Measurements from ENCODE around the gene CAMKMT.

Gene CAMKMT

GRCh38 chr2:44635725-44636124, 274.0 kb downstream of the CAMKMT start:
- no peak overlapping the region for H3K27ac ChIP-seq
- DNase-seq (ENCODE audit: low spot score): no peak
- no peak for TF ChIP-seq CTCF (IDR thresholded peaks at IDR 0.05)
- H3K4me3 ChIP-seq: no peak overlapping the region

DNA sequence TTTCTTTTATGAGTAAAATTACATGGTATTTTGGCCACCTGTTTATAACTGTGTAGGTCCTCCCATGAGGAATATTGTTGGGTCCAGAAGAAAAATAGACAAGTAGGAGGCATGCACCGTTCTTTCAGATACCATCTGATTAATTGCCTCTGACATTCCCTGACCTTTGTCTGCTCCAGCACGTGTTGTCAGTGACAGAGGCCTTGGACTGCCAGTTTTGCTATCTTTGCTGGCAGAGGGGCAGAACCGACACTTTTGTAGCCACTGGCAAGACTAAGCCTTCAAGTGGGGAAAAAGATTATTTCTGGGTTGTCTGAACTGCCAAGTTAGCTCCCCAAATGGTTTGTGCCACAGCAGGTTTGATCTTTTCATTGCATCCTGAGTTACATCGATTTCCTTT, 276.9 kb downstream of the CAMKMT start:
- Histone ChIP-seq H3K4me3 (no peak overlapping the region), H3K27ac (no peak overlapping the region)
- TF ChIP-seq CTCF (IDR thresholded peaks at IDR 0.05): no peak
- DNase-seq (ENCODE audit: low spot score): no peak

GRCh38 chr2:44639399-44639798, 277.7 kb downstream of the CAMKMT start:
- TF ChIP-seq CTCF (IDR thresholded peaks at IDR 0.05): no peak
- H3K4me3 ChIP-seq: no peak overlapping the region
- H3K27ac ChIP-seq: no peak overlapping the region
- no peak for DNase-seq (ENCODE audit: low spot score)

- no peak for DNase-seq (ENCODE audit: low spot score)
- Histone ChIP-seq H3K27ac (no peak overlapping the region), H3K4me3 (no peak overlapping the region)
- TF ChIP-seq CTCF (IDR thresholded peaks at IDR 0.05): no peak
These were observed 280.5 kb downstream of the CAMKMT start for GRCh38 chr2:44642123-44642857.

- no peak for DNase-seq (ENCODE audit: low spot score)
- no peak for TF ChIP-seq CTCF (IDR thresholded peaks at IDR 0.05)
- no peak overlapping the region for H3K27ac ChIP-seq
- H3K4me3 ChIP-seq: no peak overlapping the region
These were observed 284.2 kb downstream of the CAMKMT start for GRCh38 chr2:44645937-44646336.

- no peak overlapping the region for H3K4me3 ChIP-seq
- H3K27ac ChIP-seq: no peak overlapping the region
- no peak for DNase-seq (ENCODE audit: low spot score)
- TF ChIP-seq CTCF (IDR thresholded peaks at IDR 0.05): no peak
These were observed 287.6 kb downstream of the CAMKMT start for GRCh38 chr2:44649381-44649780.

- Histone ChIP-seq H3K4me3 (no peak overlapping the region), H3K27ac (no peak overlapping the region)
- no peak for DNase-seq (ENCODE audit: low spot score)
- no peak for TF ChIP-seq CTCF (IDR thresholded peaks at IDR 0.05)
These were observed 289.0 kb downstream of the CAMKMT start for GRCh38 chr2:44650796-44651195.
